ENCODE results near the gene PIP5K1C. TPM values are rescaled to one million over a fixed set of nuclear protein-coding genes. Genes with fewer than 3 reads are reported as not detected.

PIP5K1C gene
- total RNA-seq, 6 experiments from 2014 or later, result 5.3 to 9.8 (median 7.6) TPM

DNA sequence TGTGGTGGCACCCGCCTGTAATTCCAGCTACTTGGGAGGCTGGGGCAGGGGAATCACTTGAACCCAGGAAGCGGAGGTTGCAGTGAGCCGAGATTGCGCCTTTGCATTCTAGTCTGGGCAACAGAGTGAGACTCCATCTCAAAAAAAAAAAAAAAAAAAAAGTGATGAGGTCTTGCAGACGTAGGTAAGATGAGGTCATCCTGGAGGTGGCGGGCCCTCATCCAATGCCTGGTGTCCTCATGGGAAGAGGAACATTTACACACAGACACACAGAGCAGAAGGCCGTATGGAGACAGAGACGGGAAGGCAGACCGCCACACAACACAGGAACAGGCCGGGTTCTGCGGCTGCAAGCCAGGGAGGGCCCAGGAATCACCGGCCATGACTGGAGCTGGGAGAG is 78.0 kb downstream of the PIP5K1C start:
- Histone ChIP-seq H3K27ac (no peak overlapping the region), H3K36me3 (peaks cover 0 to 15% (median 0%) of the 10 kb centered on the region in 4 donors), H3K4me1 (peaks cover 0 to 14% (median 6%) of the 10 kb centered on the region in 4 donors), H3K27me3 (no peaks in the 10 kb centered on the region), H3K9me3 (no peaks in the 10 kb centered on the region), H3K4me3 (no peak overlapping the region)
- TF ChIP-seq CTCF (IDR thresholded peaks at IDR 0.05), result no peak
- TF ChIP-seq POLR2A (IDR thresholded peaks at IDR 0.05), result no peak
- DNase-seq, result no peak
- 54% methylated on average over 2 of the region's 12 CpGs for WGBS (ENCODE audit: insufficient coverage, low coverage, low lambda C conversion rate, missing lambda C conversion rate)
- no peak for ATAC-seq
- intact Hi-C loops (cut with DNase I), result loop anchor here in 1 of 2 donors (10.0 kb wide), 1 partner anchor 77 kb away; no protein-coding TSS in a partner anchor

GRCh38 chr19:3621689-3622088 is 78.6 kb downstream of the PIP5K1C start:
- Histone ChIP-seq H3K27ac (no peak overlapping the region), H3K9me3 (no peaks in the 10 kb centered on the region), H3K4me3 (no peak overlapping the region), H3K27me3 (no peaks in the 10 kb centered on the region), H3K36me3 (peaks cover 0 to 15% (median 0%) of the 10 kb centered on the region in 4 donors), H3K4me1 (peaks cover 0 to 14% (median 5%) of the 10 kb centered on the region in 4 donors)
- intact Hi-C loops (cut with DNase I), result loop anchor here in 1 of 2 donors (10.0 kb wide), 1 partner anchor 77 kb away; no protein-coding TSS in a partner anchor
- peak in 1 of 3 donors; percentile 15 for DNase-seq
- 83% methylated on average over 4 of the region's 15 CpGs for WGBS (ENCODE audit: insufficient coverage, low coverage, low lambda C conversion rate, missing lambda C conversion rate)
- no peak for ATAC-seq
- TF ChIP-seq POLR2A (IDR thresholded peaks at IDR 0.05) (no peak), CTCF (IDR thresholded peaks at IDR 0.05) (no peak)

DNA sequence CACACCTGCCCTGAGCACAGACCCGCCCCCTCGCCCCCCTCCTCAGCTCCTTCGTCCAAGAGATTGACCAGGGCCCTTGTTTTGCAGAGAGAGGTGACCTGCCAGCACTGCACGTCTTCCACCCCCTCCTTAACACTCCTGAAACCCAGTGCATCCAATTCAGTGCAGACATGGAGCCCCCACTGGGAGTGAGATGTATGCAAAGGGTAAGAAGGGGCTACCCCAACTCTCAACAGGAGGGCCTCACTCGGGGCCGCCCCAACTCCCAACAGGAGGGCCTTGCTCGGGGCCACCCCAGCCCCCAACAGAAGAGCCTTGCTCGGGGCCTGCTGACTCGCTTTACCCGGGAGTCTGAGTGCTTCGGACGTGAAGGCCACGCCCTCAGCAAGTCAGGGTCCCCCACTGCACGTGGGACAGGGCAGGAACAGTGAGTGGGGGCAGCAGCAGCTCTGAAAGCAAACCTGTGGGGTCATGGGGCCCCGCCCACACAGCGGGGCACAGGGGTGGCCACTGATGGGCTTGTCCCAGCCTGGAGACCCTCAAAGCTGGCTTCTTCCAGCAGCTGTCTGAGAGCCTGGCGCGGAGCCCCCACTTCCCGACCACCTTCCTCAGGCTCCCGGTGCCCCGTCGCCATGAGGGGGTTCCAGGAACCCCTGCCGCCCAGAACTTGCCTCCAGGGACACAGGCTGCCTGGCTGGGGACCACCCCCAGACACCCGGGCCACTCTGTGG is 79.3 kb downstream of the PIP5K1C start:
- Histone ChIP-seq H3K9me3 (no peaks in the 10 kb centered on the region), H3K4me1 (peaks cover 0 to 13% (median 5%) of the 10 kb centered on the region in 4 donors), H3K27me3 (no peaks in the 10 kb centered on the region), H3K36me3 (peaks cover 0 to 15% (median 0%) of the 10 kb centered on the region in 4 donors), H3K4me3 (no peak overlapping the region), H3K27ac (no peak overlapping the region)
- TF ChIP-seq POLR2A (IDR thresholded peaks at IDR 0.05) (no peak), CTCF (IDR thresholded peaks at IDR 0.05) (no peak)
- intact Hi-C loops (cut with DNase I), result loop anchor here in 1 of 2 donors (10.0 kb wide), 1 partner anchor 76 kb away; no protein-coding TSS in a partner anchor
- WGBS (ENCODE audit: insufficient coverage, low coverage, low lambda C conversion rate, missing lambda C conversion rate), result 88% methylated on average over 4 of the region's 24 CpGs
- DNase-seq (peak in 1 of 3 donors; percentile 17), ATAC-seq (no peak)

DNA sequence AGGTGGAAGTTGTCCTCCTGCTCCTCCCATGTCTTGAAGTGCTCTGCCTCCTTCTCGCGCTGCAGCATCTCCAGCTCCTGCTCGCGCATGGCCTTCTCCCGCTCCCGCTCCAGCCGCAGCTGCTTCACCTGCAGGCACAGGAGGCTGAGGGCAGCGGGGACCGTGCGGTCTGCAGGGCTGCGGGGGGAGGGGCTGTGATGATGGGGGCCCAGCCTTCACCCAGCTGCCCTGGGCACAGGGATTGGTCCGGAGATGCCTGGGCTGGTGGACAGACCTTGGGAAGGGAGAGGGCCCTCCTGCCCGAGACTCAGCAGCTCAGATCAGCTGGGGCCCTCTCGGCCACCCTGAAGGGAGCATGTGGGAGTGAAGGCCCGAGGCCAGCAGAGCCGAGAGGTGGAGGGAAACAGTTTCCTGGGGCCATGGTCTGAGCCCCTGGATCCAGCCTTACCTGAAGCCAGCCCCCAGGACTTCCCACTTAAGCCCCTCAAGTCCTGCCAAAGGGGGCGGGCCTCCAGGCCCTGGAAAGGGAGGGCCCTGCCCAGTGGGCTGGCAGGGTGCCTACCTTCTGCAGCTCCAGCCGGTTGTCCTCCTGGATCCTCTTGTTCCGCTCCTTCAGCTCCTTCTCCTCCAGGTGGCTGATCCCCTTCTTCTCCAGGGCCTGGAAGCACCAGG is 80.0 kb downstream of the PIP5K1C start:
- intact Hi-C loops (cut with DNase I), result loop anchor here in 1 of 2 donors (10.0 kb wide), 1 partner anchor 75 kb away; no protein-coding TSS in a partner anchor

More for the DNA sequence above, 80.0 kb downstream of the PIP5K1C start:
- Histone ChIP-seq H3K27ac (no peak overlapping the region), H3K4me1 (peaks cover 0 to 6% (median 2%) of the 10 kb centered on the region in 4 donors), H3K4me3 (no peak overlapping the region), H3K27me3 (no peaks in the 10 kb centered on the region), H3K9me3 (no peaks in the 10 kb centered on the region), H3K36me3 (peaks cover 0 to 15% (median 0%) of the 10 kb centered on the region in 4 donors)
- TF ChIP-seq CTCF (IDR thresholded peaks at IDR 0.05), result no peak
- ATAC-seq (no peak), DNase-seq (peak in 1 of 3 donors; percentile 19)
- 100% methylated on average over 3 of the region's 19 CpGs for WGBS (ENCODE audit: insufficient coverage, low coverage, low lambda C conversion rate, missing lambda C conversion rate)
